SIG-M5 treated with dmso at 0.1 percent for 504 hours (cell line): ENCODE results near the gene DNAJA4.

Experiments used
- DNase-seq: peaks from one replicate; lab custom pipeline; 2025; ENCODE audit not compliant: unreplicated experiment; lab: John Stamatoyannopoulos, UW

DNAJA4 gene

DNA sequence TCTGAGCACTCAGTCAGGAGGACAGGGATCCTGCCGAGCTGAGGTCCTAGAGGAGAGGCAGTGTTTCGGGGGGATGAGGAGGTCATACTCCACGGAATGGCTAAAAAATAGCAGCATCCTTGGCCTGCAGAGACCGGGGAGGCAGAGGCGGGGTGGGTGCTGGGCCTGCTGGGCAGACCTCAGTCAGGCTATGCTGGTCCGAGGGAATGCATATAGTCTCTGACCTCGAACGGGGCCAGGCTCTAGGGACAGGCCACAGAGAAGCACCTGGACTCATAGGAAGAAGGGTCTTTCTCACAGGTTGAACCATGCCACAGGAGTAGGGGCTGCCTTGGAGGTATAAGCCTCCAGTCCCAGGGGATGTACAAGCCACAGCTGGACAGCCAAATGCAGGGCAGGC is 49.0 kb downstream of the DNAJA4 start:
- DNase-seq: no peak

DNA sequence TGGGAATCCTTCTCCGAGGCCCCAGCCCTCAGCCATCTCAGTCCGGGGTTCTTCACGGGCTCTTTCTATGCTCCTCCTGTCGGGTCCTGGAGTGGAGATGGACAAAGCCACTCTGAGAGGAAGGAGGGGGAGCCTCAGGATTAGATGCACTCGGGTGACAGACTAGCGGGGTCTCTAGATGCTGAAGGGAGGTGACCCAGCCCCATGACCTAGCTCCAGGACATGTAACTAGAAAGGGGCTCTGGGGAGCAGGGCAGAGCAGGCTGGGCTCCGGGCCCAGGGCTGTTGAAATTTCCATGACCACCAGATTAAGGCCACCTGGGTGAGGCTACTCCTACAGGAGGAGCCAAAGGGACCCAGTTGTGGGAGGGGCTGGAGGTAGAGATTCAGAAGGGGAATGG is 49.8 kb downstream of the DNAJA4 start:
- DNase-seq: no peak

DNA sequence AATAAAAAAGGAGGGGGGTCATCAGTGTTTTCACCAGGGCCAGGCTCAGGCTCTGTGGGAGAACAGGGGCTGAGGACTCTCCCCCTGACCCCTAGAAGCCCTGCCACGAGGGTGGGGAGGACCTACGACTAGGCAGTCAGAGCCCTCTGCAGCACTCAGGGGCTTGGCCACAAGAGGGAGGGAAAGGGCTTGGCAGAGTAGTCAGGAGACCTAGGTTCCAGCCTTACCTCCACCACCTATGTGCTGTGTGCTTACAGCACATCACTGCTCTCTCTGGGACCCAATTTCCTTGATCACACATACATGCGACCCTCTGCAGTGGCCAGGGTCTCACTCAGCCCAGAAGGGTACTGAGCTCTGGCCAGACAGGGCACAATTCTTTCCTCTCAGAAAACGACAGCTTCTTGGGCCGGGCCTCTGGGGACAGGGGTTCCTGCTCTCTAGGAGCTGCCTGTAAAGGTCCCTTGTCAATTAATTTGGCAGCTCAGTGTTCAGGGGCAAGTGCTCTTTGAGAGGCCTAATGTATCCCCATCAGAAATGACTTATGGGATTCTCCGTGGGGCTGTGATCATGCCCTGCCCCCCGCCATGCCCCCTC is 51.4 kb downstream of the DNAJA4 start:
- DNase-seq: no peak

DNA sequence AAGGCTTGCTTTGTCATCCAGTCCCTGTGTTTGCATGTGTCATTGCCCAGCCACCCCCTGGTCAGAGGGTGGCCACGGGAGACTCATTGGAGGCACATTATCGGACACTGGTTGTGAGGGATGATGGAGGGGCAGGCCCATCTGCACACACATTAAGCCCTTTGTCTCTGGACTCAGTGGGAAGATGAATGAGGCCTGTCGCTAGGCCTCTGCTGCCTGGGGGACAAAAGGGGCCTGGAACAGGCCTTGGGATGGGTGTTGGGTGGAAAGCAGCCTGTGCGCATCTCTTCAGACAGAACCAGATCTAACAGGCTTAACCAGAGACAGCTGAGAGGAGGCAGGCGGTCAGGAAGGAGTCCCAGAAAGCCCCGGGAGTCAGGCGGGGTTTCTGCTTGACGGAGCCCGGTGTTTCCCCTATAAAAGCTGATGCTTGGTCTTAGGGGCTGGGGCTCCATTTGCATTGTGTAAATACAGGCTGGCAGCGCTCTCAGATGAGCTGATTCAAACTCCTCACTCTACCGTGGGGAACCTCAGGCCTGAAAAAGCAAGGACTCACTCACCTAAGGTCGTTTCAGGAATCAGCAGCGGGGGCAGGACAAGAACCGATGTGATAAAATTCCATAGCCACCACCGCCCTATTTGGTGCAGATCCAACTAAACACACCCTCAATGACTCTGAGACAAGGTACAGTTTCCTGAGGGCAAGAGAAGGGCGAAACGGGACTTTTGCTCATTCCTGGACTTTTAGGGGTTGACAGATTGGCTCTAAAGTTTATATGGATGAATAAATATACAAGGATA is 52.1 kb downstream of the DNAJA4 start:
- no peak for DNase-seq

DNA sequence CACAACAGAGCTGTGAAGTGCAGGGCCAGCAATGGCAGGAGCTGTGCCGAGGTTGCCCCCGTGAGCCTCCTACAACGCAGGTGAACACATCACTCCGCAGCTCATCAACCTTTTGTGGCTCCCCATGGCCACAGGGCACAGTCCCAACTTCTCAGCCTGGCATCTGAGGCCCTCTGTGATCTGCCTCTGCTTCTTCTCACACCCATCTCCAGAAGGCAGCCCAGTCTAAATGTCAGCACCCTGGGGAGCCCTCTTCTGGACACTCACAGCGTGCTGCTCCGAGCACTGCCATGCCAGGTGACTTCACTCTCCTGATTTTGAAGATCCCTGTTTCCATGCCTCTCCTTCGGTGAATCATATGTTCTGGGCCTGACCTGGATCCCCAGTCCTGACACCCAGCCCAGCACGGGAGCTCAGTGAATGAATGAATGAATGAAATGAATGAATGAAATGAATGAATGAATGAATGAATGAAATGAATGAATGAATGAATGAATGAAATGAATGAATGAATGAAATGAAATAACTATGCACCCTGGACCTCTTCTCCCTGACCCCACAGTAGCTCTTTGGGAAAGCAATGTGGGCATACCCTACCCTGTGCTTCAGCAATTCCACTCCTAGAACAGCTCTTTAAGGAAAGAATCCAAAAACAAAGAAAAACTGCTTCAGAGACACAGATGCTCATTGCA is 52.9 kb downstream of the DNAJA4 start:
- DNase-seq: no peak

DNA sequence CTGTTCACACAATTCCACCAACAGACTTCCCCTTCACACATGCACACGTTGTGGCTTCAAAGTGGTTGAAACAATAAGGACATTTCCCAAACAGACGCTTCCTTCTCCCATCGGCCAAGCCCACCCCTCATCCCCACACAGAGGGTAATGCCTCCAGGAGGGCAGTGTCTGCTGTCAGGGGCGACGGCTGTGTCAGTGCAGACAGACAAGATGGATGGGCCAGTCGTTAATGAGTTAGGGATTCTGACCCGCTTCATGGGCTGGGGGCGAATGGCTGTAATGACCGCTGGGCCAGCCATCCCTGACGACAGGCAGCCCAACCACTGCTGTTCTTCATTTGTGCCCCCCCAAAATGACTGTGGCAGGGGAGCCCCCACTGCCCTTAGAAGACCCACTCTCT is 55.2 kb downstream of the DNAJA4 start:
- no peak for DNase-seq

DNA sequence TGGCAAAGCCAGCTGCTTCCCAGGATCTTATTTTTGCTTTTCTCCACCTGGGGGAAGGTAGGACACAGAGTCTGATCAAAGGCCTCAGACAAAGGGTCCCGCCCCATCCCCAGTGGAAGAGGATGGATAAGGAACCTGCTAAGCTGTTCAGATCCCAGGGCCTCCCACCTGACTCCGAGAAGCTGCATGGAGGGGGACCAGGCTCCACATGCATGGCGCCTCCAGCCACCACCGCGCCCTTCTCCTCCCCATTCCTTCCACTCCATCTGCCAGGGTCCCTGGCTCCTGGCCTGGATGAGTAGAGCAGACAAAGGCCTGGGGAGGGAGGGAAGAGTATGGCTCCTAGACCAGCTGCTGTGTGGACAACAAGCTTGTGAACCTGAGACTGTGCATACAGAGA is 55.8 kb downstream of the DNAJA4 start:
- no peak for DNase-seq

DNA sequence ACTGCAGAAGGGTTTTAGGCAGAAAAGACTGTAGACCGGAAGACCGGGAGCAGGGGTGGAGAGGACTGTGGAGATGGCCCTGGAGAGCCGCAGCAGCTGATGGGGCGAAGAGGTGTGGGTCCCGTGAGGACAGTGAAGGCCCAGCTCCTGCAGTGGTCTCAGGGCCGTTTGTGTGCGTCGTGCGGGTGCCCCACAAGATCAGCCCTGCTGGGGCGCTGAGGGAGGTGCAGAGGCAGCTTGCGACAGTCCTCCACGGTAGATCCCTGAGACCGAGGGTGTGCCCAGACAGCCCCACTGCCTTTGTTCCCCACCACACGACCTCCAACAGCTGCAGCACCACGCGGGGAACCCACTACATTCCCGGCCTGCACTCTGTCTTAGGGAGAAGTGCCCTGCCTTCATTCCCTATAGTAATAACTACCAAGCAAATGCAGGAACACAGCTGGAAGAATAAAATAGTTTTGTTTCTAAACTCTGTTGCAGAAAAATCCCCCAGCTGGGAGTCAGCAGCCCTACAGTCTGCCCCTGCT is 56.7 kb downstream of the DNAJA4 start:
- no peak for DNase-seq

DNA sequence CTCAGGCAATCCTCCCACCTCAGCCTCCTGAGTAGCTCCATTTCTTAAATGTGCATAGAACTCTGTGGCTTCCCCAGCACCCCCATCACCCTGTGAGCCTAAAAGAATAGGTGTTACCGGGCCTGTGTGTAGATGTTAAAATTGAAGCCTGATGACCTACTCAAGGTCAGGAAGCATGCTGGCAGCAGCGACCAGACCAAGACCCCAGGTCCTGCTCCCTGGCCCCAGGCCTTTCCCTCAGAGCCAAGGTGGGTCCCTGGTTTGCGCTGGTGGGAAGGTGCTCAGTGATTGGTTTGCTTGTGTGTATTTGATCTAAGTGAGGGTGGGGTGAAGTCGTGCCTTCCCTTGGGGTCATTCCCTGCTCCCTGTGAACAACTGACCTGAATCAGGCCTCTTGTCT is 57.4 kb downstream of the DNAJA4 start:
- no peak for DNase-seq

DNA sequence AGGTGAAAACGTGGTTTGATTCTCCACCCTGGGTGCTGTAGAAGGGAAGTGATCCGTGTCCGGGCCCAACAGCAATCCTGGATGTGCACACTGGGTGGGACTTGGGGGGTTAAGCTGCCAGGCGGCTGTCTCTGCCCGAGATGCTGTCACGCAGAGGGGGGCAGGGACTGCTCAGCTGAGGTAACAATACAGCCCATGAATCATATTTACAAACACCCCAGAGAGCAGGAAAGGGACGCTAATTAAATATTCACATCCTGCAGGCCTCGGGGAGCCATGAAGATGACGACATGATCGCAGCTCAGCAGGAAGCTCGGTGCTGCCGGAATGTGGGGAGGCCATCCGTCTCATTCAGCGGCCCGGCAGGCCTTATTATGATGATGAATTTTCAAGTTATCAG is 57.9 kb downstream of the DNAJA4 start:
- no peak for DNase-seq

DNA sequence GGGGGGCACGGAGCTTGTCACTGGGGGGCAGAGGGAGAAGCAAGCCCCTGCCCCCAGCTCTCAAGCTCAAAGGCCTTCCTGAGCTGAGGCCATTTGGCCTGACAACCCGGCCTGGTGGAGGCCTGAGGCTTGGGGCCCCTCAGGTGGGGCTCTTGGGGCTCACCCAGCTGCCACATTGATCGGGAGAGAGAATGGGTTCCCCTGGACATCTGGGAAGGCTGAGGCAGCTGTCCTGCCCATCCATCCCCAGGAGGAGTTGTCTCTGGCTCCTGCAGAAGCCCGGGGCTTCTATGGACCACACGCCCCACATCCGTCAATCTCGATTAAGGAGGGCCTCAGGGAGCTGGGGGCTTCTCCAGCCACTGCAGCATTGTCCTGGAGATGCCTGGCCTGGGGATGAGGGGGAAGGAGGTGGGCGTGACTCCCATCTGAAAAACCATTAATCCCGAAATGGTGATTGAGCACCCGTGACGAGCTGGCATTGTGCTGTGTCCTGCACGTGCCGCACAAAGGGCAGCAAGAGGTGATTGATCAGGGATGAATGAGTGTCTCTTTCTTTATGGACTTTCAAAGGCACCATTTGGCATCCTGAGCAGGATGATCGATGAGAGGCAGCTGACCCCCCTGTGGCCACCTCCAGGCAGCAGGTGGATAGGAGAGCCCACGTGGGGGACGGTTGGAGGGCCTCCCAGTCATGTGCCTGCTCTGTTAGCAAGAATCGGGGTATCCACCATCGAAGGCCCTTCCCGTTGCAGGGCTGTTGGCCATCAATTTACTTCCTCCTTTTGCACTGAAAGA is 58.6 kb downstream of the DNAJA4 start:
- no peak for DNase-seq

DNA sequence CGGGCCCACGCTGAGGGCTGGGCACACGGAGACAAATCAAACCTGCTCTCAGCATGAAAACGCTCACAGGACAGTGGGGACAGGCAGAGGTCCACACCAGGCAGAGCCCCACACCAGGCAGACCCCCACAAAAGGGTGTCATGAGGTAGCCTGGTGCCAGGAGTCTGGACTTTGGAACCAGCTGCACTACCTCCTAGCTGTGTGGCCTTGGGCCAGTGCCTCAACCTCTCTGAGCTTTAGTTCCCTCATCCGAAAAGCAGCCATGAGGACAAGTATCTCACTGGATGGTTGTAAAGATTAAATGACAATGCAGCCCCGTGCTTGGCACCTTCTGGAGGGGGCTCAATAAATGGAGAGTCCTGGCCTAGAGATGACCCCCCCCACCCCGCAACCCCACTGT is 59.3 kb downstream of the DNAJA4 start:
- DNase-seq: no peak

DNA sequence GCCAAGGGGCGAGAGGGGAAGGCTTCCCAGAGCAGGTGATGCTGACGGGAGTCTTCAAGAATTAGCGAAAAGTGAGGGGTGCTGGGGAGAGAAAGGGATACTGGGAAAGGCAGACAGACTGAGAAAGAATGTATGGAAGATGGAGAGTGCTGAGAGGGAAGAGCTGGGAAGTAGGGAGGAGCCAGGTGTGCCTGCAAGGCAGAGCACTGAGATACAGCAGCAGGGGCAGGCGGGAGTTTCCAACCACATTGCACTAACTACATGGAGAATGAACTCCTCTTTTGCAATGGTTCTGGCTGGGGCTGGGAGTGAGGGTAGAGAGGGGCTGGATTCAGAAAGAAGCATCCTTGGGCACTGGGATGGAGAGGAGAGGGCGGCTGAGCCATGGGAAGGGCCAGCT is 59.8 kb downstream of the DNAJA4 start:
- no peak for DNase-seq

DNA sequence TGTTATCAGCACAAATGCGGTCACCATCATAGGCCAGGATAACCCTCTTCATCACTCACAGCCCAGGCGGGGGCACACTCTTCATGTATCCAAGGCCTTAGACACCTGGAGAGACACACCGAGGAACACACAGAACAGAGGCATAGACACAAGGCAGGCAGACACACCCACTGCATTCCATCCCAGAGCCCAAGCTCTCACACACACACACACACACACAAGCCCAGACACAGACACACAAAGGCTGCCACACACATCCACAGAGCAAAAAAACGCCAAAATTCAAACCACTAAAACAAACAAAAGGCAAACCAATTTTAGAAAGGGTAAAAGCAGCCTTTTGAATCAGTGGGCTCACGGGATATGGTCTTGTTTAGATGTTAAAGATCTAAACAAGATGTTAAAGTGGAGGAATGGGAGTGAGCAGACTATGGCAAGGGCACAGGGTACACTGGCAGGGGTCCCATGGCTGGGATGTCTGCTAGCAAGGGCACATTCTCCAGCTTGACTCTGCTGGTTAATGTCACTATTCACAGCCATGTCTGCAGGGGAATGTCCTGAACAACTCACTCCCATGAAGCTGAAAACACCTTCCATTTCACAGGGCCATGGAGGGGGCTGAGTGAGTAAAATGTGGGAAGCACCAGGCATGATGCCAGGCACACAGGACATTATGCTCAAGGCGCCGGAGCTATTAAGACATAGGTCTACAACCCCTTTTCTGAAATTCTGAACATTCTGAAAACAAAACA is 60.9 kb downstream of the DNAJA4 start:
- DNase-seq: no peak

DNA sequence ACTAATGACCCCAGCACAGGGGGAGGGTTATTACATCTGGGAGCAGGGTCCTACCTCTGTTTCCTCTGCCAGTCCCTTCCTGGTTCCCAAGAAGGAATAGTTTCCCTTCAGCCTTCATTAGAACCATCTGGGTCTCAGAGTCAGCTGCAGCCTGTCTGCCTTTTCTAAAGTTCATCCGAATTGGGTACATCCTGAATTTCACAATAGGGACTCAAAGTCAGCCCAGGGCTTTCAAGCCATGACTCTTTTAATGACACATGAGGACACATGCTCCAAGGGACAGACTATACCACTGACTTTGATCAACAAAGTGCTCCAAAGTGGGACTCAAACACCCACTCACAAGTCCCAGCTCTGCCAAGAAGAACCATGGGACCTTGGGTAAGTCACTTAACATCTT is 63.1 kb downstream of the DNAJA4 start:
- DNase-seq: no peak

DNA sequence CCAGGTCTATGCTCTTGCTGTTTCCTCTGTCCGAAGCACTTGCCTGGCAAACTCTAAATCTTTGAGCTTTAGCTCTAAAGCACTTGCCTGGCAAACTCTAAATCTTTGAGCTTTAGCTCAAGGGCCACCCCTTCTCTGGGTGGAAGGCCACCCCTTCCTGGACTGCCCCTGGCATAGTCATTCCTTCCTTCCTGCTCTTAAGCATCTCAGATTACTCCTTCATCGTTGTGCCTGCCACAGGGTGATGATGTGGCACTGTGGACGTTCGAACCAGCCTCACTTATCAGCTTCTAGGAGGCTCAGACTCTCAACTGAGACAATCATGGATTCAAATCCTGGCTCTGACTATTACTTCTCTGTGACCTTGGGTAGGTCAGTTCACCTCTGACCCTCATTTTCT is 65.3 kb downstream of the DNAJA4 start:
- DNase-seq: no peak
